Right cardiac atrium (tissue), 5 donors: ENCODE results near the gene MFRP. TPM values are rescaled to one million over a fixed set of nuclear protein-coding genes. Genes with fewer than 3 reads are reported as not detected.

ENCODE experiments used
- ATAC-seq, 2 donors: fragments of 200-7000 bp; cut with Tn5 transposase; one replicate each; pipeline versions ENCODE4 v1.8.0 to v1.9.1; 2020; ENCODE audit warnings: moderate library complexity in 2 of 2, mild to moderate bottlenecking in 1 of 2
- DNase-seq, 3 donors: peaks; one replicate each; pipeline ENCODE4 v3.0.0-alpha.2; 2020
- H3K27ac ChIP-seq: one replicate; pipeline ENCODE4 v1.5.1; 2013; ENCODE audit warnings: mild to moderate bottlenecking, low read length, control low read depth, moderate library complexity
- H3K27me3 ChIP-seq: one replicate; pipeline ENCODE4 v1.6.1; 2013; ENCODE audit not compliant: control insufficient read depth, insufficient read depth
- H3K4me1 ChIP-seq: one replicate; pipeline ENCODE4 v1.6.1; 2013; ENCODE audit warnings: low read length; ENCODE audit not compliant: control insufficient read depth, insufficient read depth
- H3K4me3 ChIP-seq: one replicate; pipeline ENCODE4 v1.5.1; 2013; ENCODE audit warnings: low read length, control low read depth
- H3K9me3 ChIP-seq: one replicate; pipeline ENCODE4 v1.6.1; 2013; ENCODE audit warnings: low read length; ENCODE audit not compliant: control insufficient read depth
- WGBS: extraction: QIAGEN DNeasy Blood & Tissue Kit; methylation state at CpG from one replicate; pipeline ENCODE4 v1.1.7; 2013; 5-methylcytosine and 5-hydroxymethylcytosine counted together
- intact Hi-C, 4 donors: fragments of 100-400 bp; cut with DNase I; formaldehyde crosslinking; loops; one replicate each; pipeline versions ENCODE4 v1.11.0 to v1.14.0; 2022 to 2023
- polyA plus RNA-seq: library from polyadenylated mRNA; stranded (reverse); fragments of 200-250 nt; gene quantifications from one replicate; pipeline ENCODE4 v1.2.3, GENCODE V29; 2013
- total RNA-seq, 4 donors: library from RNA; stranded (reverse); fragmentation: NEBNext Ultra II Directional; extraction: Animal tissue kit (Norgen Biotek cat#: 25700); gene quantifications; one replicate each; pipeline ENCODE4 v1.2.1, GENCODE V29; 2021
- donor health status: healthy with polysubstance abuse.
- donor health status: DM: no; HTN: yes; CAD: no.
- donor health status: DM: no; HTN: no; CAD: no.
- donor health status: DM: no; HTN: yes; CAD: no; lungs with severe emphysema.
- donor health status: DM: yes; HTN: yes; CAD: no.

The MFRP gene
- total and polyA plus RNA-seq, 5 donors: 0.02 to 0.06 TPM; not detected in 3

GRCh38 chr11:119314726-119315125, 31.8 kb downstream of the MFRP start:
- 65% methylated on average over 18 of the region's 18 CpGs for WGBS
- no peak for ATAC-seq
- H3K4me1 ChIP-seq: peaks cover 10% of the 10 kb centered on the region

DNA sequence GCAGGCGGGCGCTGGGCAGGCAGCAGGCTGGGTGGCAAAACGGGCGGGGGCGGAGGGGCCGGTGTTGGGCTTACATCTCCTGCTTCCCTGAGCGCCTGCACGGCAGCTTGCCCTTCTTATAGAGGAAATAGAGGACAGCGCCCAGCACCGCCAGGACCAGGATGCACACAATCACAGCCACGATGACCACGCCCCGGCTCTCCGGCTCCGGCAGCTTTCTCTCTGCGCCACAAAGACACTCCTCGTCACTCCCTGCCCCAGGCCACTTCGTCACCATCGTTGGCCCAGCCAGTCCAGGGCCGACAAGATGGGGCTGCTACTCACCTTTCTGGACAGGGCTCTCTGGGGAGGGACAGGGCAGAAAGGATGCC, 35.8 kb downstream of the MFRP start:
- ATAC-seq (no peak), DNase-seq (peak in 2 of 3 donors; percentile 60 to 62)
- Histone ChIP-seq H3K9me3 (no peaks in the 10 kb centered on the region), H3K4me1 (no peaks in the 10 kb centered on the region), H3K27me3 (no peaks in the 10 kb centered on the region), H3K27ac (no peak overlapping the region), H3K4me3 (no peak overlapping the region)
- WGBS: 64% methylated on average over 20 of the region's 20 CpGs
- intact Hi-C loops: loop anchor here in 1 of 4 donors (10.0 kb wide), 1 partner anchor 106 kb away; the partner anchor contains the start of gene CBL

More at GRCh38 chr11:119314726-119315125, 31.8 kb downstream of the MFRP start:
- H3K27me3 ChIP-seq: no peaks in the 10 kb centered on the region
- peak overlapping the region; percentile 80 for H3K4me3 ChIP-seq
- peak in 1 of 3 donors; percentile 51 for DNase-seq
- intact Hi-C loops: loop anchor here in 1 of 4 donors (10.0 kb wide), 1 partner anchor 110 kb away; the partner anchor contains the start of gene CBL
- peak overlapping the region; percentile 81 for H3K27ac ChIP-seq
- H3K9me3 ChIP-seq: no peaks in the 10 kb centered on the region

GRCh38 chr11:119309953-119310681, 36.4 kb downstream of the MFRP start:
- intact Hi-C loops: loop anchor here in 1 of 4 donors (10.0 kb wide), 1 partner anchor 105 kb away; the partner anchor contains the start of gene CBL
- H3K27ac ChIP-seq: no peak overlapping the region
- no peaks in the 10 kb centered on the region for H3K27me3 ChIP-seq
- WGBS: 74% methylated on average over 17 of the region's 17 CpGs
- no peaks in the 10 kb centered on the region for H3K4me1 ChIP-seq
- no peaks in the 10 kb centered on the region for H3K9me3 ChIP-seq
- no peak overlapping the region for H3K4me3 ChIP-seq
- DNase-seq (no peak), ATAC-seq (no peak)

GRCh38 chr11:119309411-119309810, 37.1 kb downstream of the MFRP start:
- WGBS: 85% methylated on average over 11 of the region's 11 CpGs
- no peaks in the 10 kb centered on the region for H3K4me1 ChIP-seq
- intact Hi-C loops: no loop called here
- H3K27me3 ChIP-seq: no peaks in the 10 kb centered on the region
- no peak overlapping the region for H3K27ac ChIP-seq
- no peak overlapping the region for H3K4me3 ChIP-seq
- ATAC-seq: no peak
- DNase-seq: no peak
- no peaks in the 10 kb centered on the region for H3K9me3 ChIP-seq

GRCh38 chr11:119307974-119308373, 38.5 kb downstream of the MFRP start:
- ATAC-seq (no peak), DNase-seq (no peak)
- Histone ChIP-seq H3K4me1 (no peaks in the 10 kb centered on the region), H3K27ac (peak overlapping the region; percentile 53), H3K27me3 (no peaks in the 10 kb centered on the region), H3K9me3 (no peaks in the 10 kb centered on the region), H3K4me3 (no peak overlapping the region)
- WGBS: 50% methylated on average over 5 of the region's 5 CpGs
- intact Hi-C loops: no loop called here

DNA sequence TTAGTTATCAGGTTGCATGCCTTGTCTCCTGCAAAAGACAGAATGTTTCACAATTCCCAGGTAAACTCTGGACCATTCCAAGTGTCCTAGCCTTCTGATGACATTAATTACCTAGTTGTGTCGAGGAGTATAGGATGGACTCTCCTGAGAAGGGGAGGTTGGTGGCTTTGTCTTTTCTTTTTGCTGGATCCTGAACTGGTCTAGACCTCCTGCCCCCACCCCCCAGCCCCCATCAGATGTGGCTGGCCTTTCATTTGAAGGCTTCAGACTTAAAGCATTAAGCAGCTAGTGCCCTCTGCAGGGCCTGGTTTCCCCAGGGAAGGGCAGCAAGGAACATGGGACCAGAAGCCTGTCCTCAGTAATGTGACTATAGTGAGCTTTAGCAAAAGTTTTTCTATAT, 39.3 kb downstream of the MFRP start:
- WGBS: 75% methylated on average over 1 of the region's 1 CpG
- intact Hi-C loops: no loop called here
- Histone ChIP-seq H3K4me3 (no peak overlapping the region), H3K9me3 (no peaks in the 10 kb centered on the region), H3K4me1 (no peaks in the 10 kb centered on the region), H3K27ac (peak overlapping the region; percentile 11), H3K27me3 (no peaks in the 10 kb centered on the region)
- ATAC-seq (peak in 1 of 2 donors; percentile 5), DNase-seq (no peak)

- Histone ChIP-seq H3K9me3 (no peaks in the 10 kb centered on the region), H3K4me3 (no peak overlapping the region), H3K4me1 (no peaks in the 10 kb centered on the region), H3K27ac (no peak overlapping the region), H3K27me3 (no peaks in the 10 kb centered on the region)
- DNase-seq (peak in 2 of 3 donors; percentile 30 to 51), ATAC-seq (peak; percentile 40 to 70)
- intact Hi-C loops: no loop called here
- 60% methylated on average over 5 of the region's 5 CpGs for WGBS
Measured at GRCh38 chr11:119306373-119306890, 40.1 kb downstream of the MFRP start.

- DNase-seq (no peak), ATAC-seq (peak in 1 of 2 donors; percentile 12)
- H3K4me3 ChIP-seq: no peak overlapping the region
- no peaks in the 10 kb centered on the region for H3K27me3 ChIP-seq
- 80% methylated on average over 7 of the region's 7 CpGs for WGBS
- no peaks in the 10 kb centered on the region for H3K9me3 ChIP-seq
- intact Hi-C loops: no loop called here
- no peaks in the 10 kb centered on the region for H3K4me1 ChIP-seq
- H3K27ac ChIP-seq: no peak overlapping the region
Measured at GRCh38 chr11:119305556-119306372, 40.7 kb downstream of the MFRP start.

DNA sequence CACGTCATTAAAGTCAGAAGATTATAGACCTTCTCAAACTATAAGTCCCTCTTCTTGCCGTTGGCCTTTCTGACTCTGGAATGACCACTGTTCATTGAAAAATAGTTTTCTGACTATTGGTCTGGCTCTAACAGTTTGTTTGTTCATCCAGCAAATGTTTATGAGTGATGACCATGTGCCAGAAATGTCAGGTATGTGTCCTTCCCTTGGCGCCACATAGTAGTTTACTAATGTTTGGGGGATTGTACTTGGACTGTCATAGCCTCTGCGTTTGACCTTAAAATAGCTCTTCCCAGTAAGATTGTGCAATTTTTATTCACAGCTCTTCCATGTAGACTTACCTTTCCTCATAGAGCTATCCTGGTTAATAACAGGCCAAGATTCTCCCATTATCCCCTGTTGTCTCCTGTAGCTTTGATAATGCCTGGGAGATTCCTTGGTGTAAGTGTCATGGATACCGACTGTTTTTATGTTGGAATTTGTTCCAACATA, 43.2 kb downstream of the MFRP start:
- no peak overlapping the region for H3K27ac ChIP-seq
- intact Hi-C loops: no loop called here
- H3K27me3 ChIP-seq: no peaks in the 10 kb centered on the region
- no peaks in the 10 kb centered on the region for H3K4me1 ChIP-seq
- DNase-seq (no peak), ATAC-seq (no peak)
- no peak overlapping the region for H3K4me3 ChIP-seq
- 90% methylated on average over 5 of the region's 5 CpGs for WGBS
- no peaks in the 10 kb centered on the region for H3K9me3 ChIP-seq

GRCh38 chr11:119300198-119300964, 46.1 kb downstream of the MFRP start:
- H3K4me1 ChIP-seq: no peaks in the 10 kb centered on the region
- ATAC-seq (peak in 1 of 2 donors; percentile 7), DNase-seq (no peak)
- intact Hi-C loops: no loop called here
- H3K27me3 ChIP-seq: no peaks in the 10 kb centered on the region
- H3K27ac ChIP-seq: no peak overlapping the region
- H3K4me3 ChIP-seq: no peak overlapping the region
- WGBS: 67% methylated on average over 3 of the region's 3 CpGs
- no peaks in the 10 kb centered on the region for H3K9me3 ChIP-seq
